GM21381 (cell line): ENCODE measurements around the gene TYSND1.
"Not testable (repeated sequence)": the region's sequence is repeated elsewhere in the genome, so short reads cannot be mapped to it uniquely, and the experiment has no call there.

ENCODE experiments used
- ATAC-seq: cut with Tn5 transposase; IDR thresholded peaks from one replicate; pipeline ENCODE4 v1.9.1; 2021; ENCODE audit warnings: mild to moderate bottlenecking, moderate library complexity; ENCODE audit not compliant: unreplicated experiment

TYSND1 gene

GRCh38 chr10:70112071-70112470, 34.4 kb downstream of the TYSND1 start:
- ATAC-seq = no peak

- no peak for ATAC-seq
Measured at GRCh38 chr10:70111496-70111895, 35.0 kb downstream of the TYSND1 start.

DNA sequence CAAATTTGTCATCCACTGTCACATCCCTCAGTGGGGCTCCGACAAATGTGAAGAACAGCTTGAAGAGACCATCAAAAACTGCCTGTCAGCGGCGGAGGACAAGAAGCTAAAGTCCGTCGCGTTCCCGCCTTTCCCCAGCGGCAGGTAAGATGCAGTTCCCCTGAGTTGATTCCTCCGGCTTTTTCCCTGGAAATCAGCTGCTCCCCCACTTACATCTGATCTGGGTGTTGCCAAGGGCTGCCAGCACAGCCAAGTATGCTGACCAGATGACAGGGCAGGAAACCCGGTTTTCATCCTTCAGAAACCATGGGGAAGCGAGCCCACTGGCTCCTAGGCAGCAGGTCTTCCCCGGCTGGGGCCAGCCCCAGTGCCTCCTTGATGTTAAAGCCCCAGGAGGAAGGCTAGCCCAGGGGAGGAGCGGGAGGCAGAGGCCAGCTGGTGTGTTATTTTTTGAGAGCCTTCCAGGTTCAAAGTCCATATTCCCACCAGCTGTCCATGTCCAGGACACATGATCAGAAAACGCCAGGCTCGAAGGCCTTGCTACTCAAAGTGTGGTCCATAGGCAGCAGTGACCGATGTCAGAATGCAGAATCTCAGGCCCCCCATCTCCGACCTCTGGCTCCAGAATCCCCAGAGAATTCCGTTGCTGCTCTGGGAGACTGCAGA, 37.3 kb downstream of the TYSND1 start:
- no peak for ATAC-seq

DNA sequence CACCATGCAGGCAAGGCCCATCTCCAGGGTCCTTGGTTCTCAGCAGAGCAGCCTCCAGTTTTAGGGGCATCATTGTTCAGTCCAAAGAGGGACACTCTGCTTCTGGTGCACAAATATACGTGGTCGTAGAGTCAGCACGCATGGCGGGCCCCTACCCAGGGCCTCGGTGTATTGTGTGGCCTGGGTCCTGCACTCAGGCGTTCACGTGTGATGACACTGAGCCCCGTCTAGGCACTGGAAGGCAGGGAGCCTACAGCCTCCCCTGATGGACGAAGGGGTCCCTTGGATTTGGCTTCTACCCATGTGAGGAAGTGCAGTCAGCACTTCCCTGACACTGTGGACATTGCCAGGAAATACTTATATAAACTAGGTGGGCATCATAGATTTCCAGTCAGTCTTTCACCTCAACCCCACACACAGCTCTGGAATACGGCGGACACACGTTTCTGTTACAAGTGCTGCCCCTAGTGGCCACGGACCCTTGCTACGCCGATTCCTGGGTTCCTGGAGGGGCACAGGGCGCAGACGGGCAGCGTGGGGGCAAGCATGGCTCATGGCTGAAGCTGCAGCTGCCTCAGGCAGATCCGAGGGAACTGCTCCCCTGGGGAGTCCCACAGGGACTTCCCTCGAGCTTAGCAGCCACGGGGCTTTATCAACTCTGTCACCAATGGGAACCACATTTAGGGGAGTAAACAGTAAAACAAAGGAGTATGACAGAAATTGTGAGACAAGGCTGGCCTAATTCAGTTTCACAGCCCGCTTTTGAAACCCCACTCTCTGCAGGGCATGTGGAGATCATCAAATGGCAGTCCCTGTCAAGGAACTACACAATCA, 39.3 kb downstream of the TYSND1 start:
- ATAC-seq = no peak

DNA sequence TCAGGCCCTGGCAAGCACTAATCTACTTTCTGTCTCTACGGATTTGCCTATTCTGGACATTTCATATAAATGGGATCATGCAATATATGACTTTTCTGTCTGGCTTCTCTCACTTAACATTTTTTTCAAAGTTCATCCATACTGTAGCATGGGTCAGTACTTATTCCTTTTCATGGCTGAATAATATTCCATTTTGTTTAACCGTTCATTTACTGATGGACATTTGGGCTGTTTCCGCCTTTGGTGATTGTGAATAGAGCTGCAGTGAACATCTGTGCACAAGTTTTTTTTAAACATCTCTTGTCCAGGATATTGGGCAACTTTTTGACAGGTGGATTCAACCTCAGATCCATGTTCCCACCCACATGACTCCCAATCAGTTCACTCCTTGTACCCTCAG, 44.8 kb downstream of the TYSND1 start:
- ATAC-seq = no peak

DNA sequence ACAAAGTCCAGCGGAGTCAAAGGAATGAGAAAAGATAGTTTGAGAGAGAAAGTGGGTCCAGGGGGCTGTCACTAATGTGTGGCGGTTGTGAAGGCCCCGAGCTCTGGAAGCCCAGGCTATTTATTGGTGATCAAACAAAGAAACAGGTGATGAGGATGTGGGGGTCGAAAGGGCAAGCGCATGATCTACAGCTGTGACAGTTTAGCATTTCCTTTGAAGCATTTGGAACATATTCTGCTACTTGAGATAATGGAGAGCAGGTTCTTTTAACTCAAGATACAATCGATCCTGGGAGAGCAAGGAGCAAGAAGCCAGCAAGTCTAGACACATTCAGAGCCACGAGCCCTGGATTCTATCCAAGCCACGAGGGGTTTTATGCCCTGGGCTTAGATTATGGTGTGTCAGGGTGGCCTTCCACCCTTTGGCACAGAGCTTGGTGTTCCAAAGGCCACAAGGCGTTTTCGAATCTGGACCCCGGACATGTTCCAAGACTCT, 45.4 kb downstream of the TYSND1 start:
- ATAC-seq = not testable (repeated sequence)

- no peak for ATAC-seq
Measured at GRCh38 chr10:70098271-70098670, 48.2 kb downstream of the TYSND1 start.

- no peak for ATAC-seq
Measured at GRCh38 chr10:70097459-70097858, 49.0 kb downstream of the TYSND1 start.

DNA sequence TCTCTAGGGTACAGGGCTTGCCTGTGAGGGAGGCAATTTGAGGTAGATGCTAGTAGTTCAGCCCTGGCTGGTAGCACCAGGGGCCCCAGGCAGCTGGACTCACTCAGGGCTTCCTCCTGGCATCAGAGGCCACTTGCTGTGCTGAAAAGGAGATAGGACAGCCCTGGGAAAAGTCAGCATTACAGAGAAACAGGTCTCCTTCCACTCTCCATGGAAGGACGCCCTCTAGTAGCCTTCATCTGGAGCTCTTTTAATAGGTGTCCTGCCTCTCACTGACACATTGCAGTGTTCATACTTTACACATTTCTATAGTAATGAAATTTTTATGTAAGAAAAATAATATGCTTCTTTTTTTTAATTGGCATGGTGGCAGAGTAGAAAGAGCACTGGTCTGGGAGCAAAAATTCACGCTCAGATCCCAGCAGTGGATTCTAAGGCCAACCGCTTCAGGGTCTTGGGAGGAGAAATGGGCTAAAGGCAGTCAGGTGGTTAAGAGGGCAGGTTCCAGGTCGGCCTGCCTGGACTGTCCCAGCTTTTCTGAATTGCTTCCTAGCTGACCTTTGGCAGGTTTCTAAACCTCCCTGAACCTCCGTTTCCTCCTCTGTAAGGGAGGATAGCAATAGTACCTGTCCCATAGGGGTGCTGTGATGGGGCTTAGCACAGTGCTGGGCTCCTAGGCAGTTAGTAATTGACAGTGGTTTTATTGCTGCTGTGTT, 49.6 kb downstream of the TYSND1 start:
- ATAC-seq = no peak

- ATAC-seq = no peak
Measured at GRCh38 chr10:70096016-70096704, 50.3 kb downstream of the TYSND1 start.

GRCh38 chr10:70094250-70094649, 52.2 kb downstream of the TYSND1 start:
- ATAC-seq = no peak

DNA sequence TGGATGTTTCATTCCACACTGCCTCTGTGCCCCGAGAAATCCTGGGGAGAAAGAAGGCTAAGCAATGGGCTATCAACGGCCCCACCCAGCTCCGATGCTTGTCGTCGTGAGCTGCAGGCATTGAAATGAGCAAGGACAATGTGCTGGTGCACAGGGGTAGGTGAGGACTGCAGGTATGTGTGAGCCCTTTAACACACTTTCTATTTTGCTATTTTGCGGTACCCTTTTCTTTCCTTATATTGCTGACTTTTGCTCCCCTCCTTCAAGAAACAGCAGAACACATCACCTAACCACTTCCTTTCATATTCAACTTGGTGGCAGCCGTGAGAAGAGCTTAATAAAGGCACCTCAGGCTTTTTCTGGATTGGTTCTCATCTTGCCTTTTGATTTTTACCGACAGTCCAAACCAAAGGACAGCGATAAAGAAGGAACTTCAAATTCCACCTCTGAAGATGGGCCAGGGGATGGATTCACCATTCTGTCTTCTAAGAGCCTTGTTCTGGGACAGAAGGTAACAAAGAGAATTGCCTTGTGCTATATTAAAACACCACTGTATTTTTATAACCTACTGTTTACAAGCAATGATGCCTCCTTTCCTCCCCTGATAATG, 53.1 kb downstream of the TYSND1 start:
- ATAC-seq = no peak

GRCh38 chr10:70092389-70092718, 54.1 kb downstream of the TYSND1 start:
- no peak for ATAC-seq

GRCh38 chr10:70090951-70091350, 55.5 kb downstream of the TYSND1 start:
- no peak for ATAC-seq

GRCh38 chr10:70090013-70090412, 56.5 kb downstream of the TYSND1 start:
- ATAC-seq = no peak

- no peak for ATAC-seq
Measured at GRCh38 chr10:70088308-70088698, 58.2 kb downstream of the TYSND1 start.
